Activated CD4-positive, alpha-beta memory T cell treated with anti-CD3 and anti-CD28 coated beads for 36 hours (primary cell): ENCODE measurements around the gene MAGI3. TPM values are rescaled to one million over a fixed set of nuclear protein-coding genes. Genes with fewer than 3 reads are reported as not detected.
A peak's percentile ranks its signal among the peaks of the same experiment; 100 is the strongest.

Source experiments
- CTCF ChIA-PET: fragments of 350-600 bp; sonication (Branson Sonifier 250); formaldehyde crosslinking; loops from one replicate; lab custom pipeline; 2021; ENCODE audit warnings: antibody characterized with exemption, inconsistent platforms; lab: Charles Lee
- POLR2A ChIA-PET: fragments of 350-600 bp; sonication (Branson Sonifier 250); formaldehyde crosslinking; loops from one replicate; lab custom pipeline; 2021; ENCODE audit warnings: antibody characterized with exemption; lab: Charles Lee
- DNase-seq: peaks from one replicate; pipeline ENCODE4 v3.0.0-alpha.2; 2020
- H3K27ac Mint-ChIP-seq: one replicate; pipeline ENCODE4 v1.8.0; 2021; ENCODE audit warnings: mixed read lengths
- H3K27me3 Mint-ChIP-seq: one replicate; pipeline ENCODE4 v1.8.0; 2021; ENCODE audit warnings: mixed read lengths
- H3K36me3 Mint-ChIP-seq: one replicate; pipeline ENCODE4 v1.8.0; 2021; ENCODE audit warnings: mixed read lengths
- H3K4me1 Mint-ChIP-seq: one replicate; pipeline ENCODE4 v1.8.0; 2021; ENCODE audit warnings: low read depth, mixed read lengths
- H3K4me3 Mint-ChIP-seq: one replicate; pipeline ENCODE4 v1.8.0; 2021; ENCODE audit warnings: mild to moderate bottlenecking, mixed read lengths
- H3K9me3 Mint-ChIP-seq: one replicate; pipeline ENCODE4 v1.8.0; 2021; ENCODE audit warnings: mixed read lengths
- intact Hi-C: fragments of 100-400 bp; cut with micrococcal nuclease; formaldehyde crosslinking; loops from one replicate; pipeline ENCODE4 v1.15.1; 2023
- total RNA-seq, 2 experiments: library from RNA; stranded (reverse); gene quantifications; one replicate each; pipeline ENCODE4 v1.2.3, GENCODE V29; 2021

MAGI3 gene
- total RNA-seq, 2 experiments from 2014 or later = 7.3 to 7.4 TPM

- DNase-seq = no peak
- Mint-ChIP-seq H3K4me3 (peak overlapping the region; percentile 92), H3K27ac (peak overlapping the region; percentile 77), H3K27me3 (no peaks in the 10 kb centered on the region), H3K4me1 (peaks cover 24% of the 10 kb centered on the region), H3K36me3 (no peaks in the 10 kb centered on the region), H3K9me3 (peaks cover 4% of the 10 kb centered on the region)
- intact Hi-C loops = no loop called here
- ChIA-PET CTCF (interaction anchor here (0.6 to 1.4 kb wide), 5 partner anchors 55 to 674 kb away, joined by 3 to 5 read pairs (median 3); no protein-coding TSS in a partner anchor), POLR2A (interaction anchor here (1.0 to 1.4 kb wide), 3 partner anchors 316 to 768 kb away, joined by 3 to 4 read pairs (median 3); partner anchors contain the start of genes LRIG2 and PHTF1)
Observed at GRCh38 chr1:113389359-113389952, 859 bp upstream of the MAGI3 start.

DNA sequence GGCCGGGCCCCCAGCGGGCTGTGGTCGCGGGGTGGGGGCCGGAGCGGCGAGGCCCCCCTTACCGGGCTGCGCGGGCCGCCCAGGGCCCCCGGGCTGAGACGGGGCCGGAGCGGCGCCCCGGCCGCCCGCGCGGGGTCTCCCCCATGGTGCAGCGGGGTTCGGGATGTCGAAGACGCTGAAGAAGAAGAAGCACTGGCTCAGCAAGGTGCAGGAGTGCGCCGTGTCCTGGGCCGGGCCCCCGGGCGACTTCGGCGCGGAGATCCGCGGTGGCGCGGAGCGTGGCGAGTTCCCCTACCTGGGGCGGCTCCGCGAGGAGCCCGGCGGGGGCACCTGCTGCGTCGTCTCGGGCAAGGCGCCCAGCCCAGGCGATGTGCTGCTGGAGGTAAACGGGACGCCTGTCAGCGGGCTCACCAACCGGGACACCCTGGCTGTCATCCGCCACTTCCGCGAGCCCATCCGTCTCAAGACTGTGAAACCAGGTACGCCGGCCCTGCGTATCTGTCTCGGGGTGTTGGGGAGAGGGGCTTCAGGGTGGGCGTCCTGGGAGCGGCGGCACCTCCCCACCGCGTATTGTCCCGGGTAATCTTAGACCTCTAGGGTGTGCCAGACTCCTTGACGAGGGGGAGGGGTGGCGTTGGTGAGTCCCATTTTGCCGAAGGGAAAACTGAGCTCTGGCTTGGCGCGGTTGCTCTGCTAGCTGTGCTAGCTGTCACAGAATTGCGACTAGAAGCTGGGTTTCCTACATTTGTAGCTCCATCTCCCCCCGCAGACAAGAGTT lies 745 bp downstream of the MAGI3 start:
- peaks cover 24% of the 10 kb centered on the region for H3K4me1 Mint-ChIP-seq
- ChIA-PET CTCF (interaction anchor here (0.8 to 1.4 kb wide), 6 partner anchors 23 to 318 kb away, joined by 3 to 6 read pairs (median 3); partner anchors contain the start of gene LRIG2), POLR2A (interaction anchor here (0.6 kb wide), 1 partner anchor 24 kb away, joined by 3 read pairs; no protein-coding TSS in a partner anchor)
- no peaks in the 10 kb centered on the region for H3K27me3 Mint-ChIP-seq
- peak; percentile 63 for DNase-seq
- intact Hi-C loops = loop anchor here (1.0 to 10.0 kb wide), 10 partner anchors 24 to 1364 kb away; partner anchors contain the start of genes CSDE1, LRIG2, PHTF1 and PPM1J
- no peaks in the 10 kb centered on the region for H3K36me3 Mint-ChIP-seq
- no peak overlapping the region for H3K27ac Mint-ChIP-seq
- H3K9me3 Mint-ChIP-seq = peaks cover 4% of the 10 kb centered on the region
- H3K4me3 Mint-ChIP-seq = peak overlapping the region; percentile 92

DNA sequence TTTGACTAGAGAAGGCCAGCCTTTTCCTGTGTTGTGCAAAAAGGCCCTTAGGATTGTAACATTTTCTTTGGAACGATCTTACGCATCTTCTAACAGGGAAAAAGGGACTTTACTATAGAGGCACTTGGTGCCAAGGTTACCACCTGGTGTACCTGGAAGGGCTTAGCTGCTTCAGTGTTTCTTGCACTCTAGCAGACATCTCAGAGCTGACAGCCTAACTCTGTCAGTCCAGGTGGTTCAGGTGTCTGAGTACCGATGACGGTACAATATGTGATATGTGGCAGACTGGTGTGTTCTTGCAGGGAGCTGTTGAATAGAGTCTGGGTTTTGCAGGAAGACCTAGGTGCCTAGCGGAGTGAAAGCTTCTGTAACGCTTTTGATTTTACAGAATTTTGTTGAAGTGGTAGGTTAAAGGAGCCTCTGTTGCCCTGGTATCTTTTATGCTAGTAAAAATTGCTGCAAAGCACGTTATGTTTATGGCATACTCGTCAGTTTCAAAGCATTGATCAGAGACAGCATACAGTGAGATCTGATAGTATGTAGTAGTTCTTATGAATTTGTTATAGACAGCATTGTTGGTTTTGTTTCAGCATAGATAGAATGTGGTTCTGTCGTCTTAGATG lies 1.4 kb downstream of the MAGI3 start:
- peak; percentile 15 for DNase-seq
- H3K9me3 Mint-ChIP-seq = peaks cover 4% of the 10 kb centered on the region
- no peaks in the 10 kb centered on the region for H3K36me3 Mint-ChIP-seq
- intact Hi-C loops = loop anchor here (2.0 to 10.0 kb wide), 8 partner anchors 23 to 1363 kb away; partner anchors contain the start of genes CSDE1, LRIG2, PHTF1 and TRIM33
- peaks cover 27% of the 10 kb centered on the region for H3K4me1 Mint-ChIP-seq
- H3K4me3 Mint-ChIP-seq = peak overlapping the region; percentile 85
- H3K27me3 Mint-ChIP-seq = no peaks in the 10 kb centered on the region
- no peak overlapping the region for H3K27ac Mint-ChIP-seq
- CTCF ChIA-PET = interaction anchor here (0.8 to 1.4 kb wide), 6 partner anchors 23 to 319 kb away, joined by 3 to 6 read pairs (median 3); partner anchors contain the start of gene LRIG2
- POLR2A ChIA-PET = interaction anchor here (0.6 kb wide), 1 partner anchor 23 kb away, joined by 3 read pairs; no protein-coding TSS in a partner anchor

DNA sequence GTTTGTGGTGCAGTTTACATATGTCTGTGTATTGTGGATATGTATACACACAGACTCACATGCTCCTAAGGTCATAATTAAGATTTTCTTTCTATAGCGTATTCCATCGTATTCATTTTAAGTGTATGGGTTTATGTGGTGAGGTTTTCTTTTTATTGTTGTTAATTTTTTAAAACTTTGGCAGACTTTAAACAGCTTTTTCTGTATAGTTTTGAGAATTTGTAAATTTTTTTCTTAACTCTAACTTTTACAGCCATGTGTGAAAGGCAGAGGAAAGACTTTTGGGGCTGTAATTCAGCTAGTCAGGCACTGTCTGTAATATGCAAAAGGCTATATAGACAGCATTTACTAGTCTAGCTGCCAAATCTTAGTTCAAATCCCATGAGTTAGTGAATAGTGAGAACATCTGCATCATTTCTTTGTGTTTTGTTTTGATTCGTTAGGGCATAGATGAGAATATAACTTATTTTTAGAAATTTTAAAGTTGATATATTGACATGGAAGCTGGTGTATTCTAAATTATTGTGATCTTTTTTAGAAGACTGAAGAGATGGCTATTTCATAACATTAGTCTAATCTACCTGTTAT lies 2.3 kb downstream of the MAGI3 start:
- POLR2A ChIA-PET = no interaction called here

GRCh38 chr1:113394043-113394862 lies 3.9 kb downstream of the MAGI3 start:
- H3K27me3 Mint-ChIP-seq = no peaks in the 10 kb centered on the region
- POLR2A ChIA-PET = no interaction called here
- no peak overlapping the region for H3K27ac Mint-ChIP-seq
- intact Hi-C loops = loop anchor here (5.0 to 10.0 kb wide), 6 partner anchors 252 to 1361 kb away; partner anchors contain the start of genes CSDE1, LRIG2 and PHTF1
- DNase-seq = no peak
- CTCF ChIA-PET = interaction anchor here (1.4 kb wide), 1 partner anchor 321 kb away, joined by 5 read pairs; the partner anchor contains the start of gene LRIG2
- H3K4me1 Mint-ChIP-seq = peaks cover 19% of the 10 kb centered on the region
- no peaks in the 10 kb centered on the region for H3K36me3 Mint-ChIP-seq
- no peak overlapping the region for H3K4me3 Mint-ChIP-seq
- no peaks in the 10 kb centered on the region for H3K9me3 Mint-ChIP-seq

More for the DNA sequence above, 2.3 kb downstream of the MAGI3 start:
- peaks cover 4% of the 10 kb centered on the region for H3K9me3 Mint-ChIP-seq
- intact Hi-C loops = loop anchor here (5.0 to 10.0 kb wide), 6 partner anchors 250 to 1362 kb away; partner anchors contain the start of genes CSDE1, LRIG2 and PHTF1
- CTCF ChIA-PET = interaction anchor here (0.6 to 1.4 kb wide), 4 partner anchors 22 to 369 kb away, joined by 3 to 5 read pairs (median 4); partner anchors contain the start of gene LRIG2
- H3K4me3 Mint-ChIP-seq = no peak overlapping the region
- no peak for DNase-seq
- H3K27me3 Mint-ChIP-seq = no peaks in the 10 kb centered on the region
- H3K4me1 Mint-ChIP-seq = peaks cover 28% of the 10 kb centered on the region
- H3K27ac Mint-ChIP-seq = no peak overlapping the region
- no peaks in the 10 kb centered on the region for H3K36me3 Mint-ChIP-seq

- no peak overlapping the region for H3K27ac Mint-ChIP-seq
- no peaks in the 10 kb centered on the region for H3K27me3 Mint-ChIP-seq
- no peaks in the 10 kb centered on the region for H3K36me3 Mint-ChIP-seq
- ChIA-PET POLR2A (no interaction called here), CTCF (no interaction called here)
- H3K9me3 Mint-ChIP-seq = no peaks in the 10 kb centered on the region
- peaks cover 14% of the 10 kb centered on the region for H3K4me1 Mint-ChIP-seq
- intact Hi-C loops = loop anchor here (5.0 to 10.0 kb wide), 6 partner anchors 253 to 1360 kb away; partner anchors contain the start of genes CSDE1, LRIG2 and PHTF1
- no peak for DNase-seq
- H3K4me3 Mint-ChIP-seq = no peak overlapping the region
Observed at GRCh38 chr1:113394863-113395259, 4.5 kb downstream of the MAGI3 start.

- CTCF ChIA-PET = no interaction called here
- no peak for DNase-seq
- no peaks in the 10 kb centered on the region for H3K27me3 Mint-ChIP-seq
- H3K9me3 Mint-ChIP-seq = no peaks in the 10 kb centered on the region
- no peak overlapping the region for H3K4me3 Mint-ChIP-seq
- H3K36me3 Mint-ChIP-seq = no peaks in the 10 kb centered on the region
- intact Hi-C loops = loop anchor here (10.0 kb wide), 4 partner anchors 279 to 1359 kb away; partner anchors contain the start of genes CSDE1 and PHTF1
- POLR2A ChIA-PET = no interaction called here
- H3K4me1 Mint-ChIP-seq = peaks cover 14% of the 10 kb centered on the region
- H3K27ac Mint-ChIP-seq = no peak overlapping the region
Observed at GRCh38 chr1:113396102-113396501, 5.8 kb downstream of the MAGI3 start.

DNA sequence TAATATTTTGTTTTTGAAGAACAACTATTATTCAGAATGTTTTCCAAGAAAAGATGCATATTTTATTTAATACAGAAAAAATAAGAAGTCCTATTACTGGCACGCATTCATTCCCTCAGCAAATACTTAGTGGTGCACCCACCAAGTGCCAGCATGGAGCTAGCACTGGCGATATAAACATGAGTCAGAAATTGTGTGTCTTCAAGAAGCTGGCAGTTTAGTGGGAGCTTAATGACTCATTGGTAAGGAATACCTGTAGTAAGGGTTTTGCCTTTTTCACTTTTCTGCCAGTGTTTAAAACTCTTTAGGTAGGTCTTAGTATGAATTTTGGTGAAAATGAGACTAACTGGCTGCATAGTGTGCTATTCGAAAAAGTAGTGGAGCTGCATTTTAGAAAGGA lies 6.3 kb downstream of the MAGI3 start:
- ChIA-PET POLR2A (no interaction called here), CTCF (no interaction called here)
- Mint-ChIP-seq H3K36me3 (no peaks in the 10 kb centered on the region), H3K4me3 (no peak overlapping the region), H3K27ac (no peak overlapping the region), H3K4me1 (peaks cover 13% of the 10 kb centered on the region), H3K27me3 (no peaks in the 10 kb centered on the region), H3K9me3 (no peaks in the 10 kb centered on the region)
- no peak for DNase-seq
- intact Hi-C loops = loop anchor here (10.0 kb wide), 4 partner anchors 278 to 1358 kb away; partner anchors contain the start of genes CSDE1 and PHTF1

GRCh38 chr1:113399062-113399583 lies 8.8 kb downstream of the MAGI3 start:
- intact Hi-C loops = loop anchor here (10.0 kb wide), 4 partner anchors 276 to 1356 kb away; partner anchors contain the start of genes CSDE1 and PHTF1
- H3K9me3 Mint-ChIP-seq = no peaks in the 10 kb centered on the region
- no peak overlapping the region for H3K4me3 Mint-ChIP-seq
- H3K4me1 Mint-ChIP-seq = peaks cover 3% of the 10 kb centered on the region
- no peak for DNase-seq
- CTCF ChIA-PET = no interaction called here
- POLR2A ChIA-PET = no interaction called here
- H3K36me3 Mint-ChIP-seq = no peaks in the 10 kb centered on the region
- H3K27ac Mint-ChIP-seq = no peak overlapping the region
- no peaks in the 10 kb centered on the region for H3K27me3 Mint-ChIP-seq

- intact Hi-C loops = no loop called here
- CTCF ChIA-PET = no interaction called here
Observed at GRCh38 chr1:113401067-113401466, 10.8 kb downstream of the MAGI3 start.

More at GRCh38 chr1:113401067-113401466, 10.8 kb downstream of the MAGI3 start:
- H3K27ac Mint-ChIP-seq = no peak overlapping the region
- no peaks in the 10 kb centered on the region for H3K27me3 Mint-ChIP-seq
- no peaks in the 10 kb centered on the region for H3K9me3 Mint-ChIP-seq
- no peak for DNase-seq
- peaks cover 3% of the 10 kb centered on the region for H3K4me1 Mint-ChIP-seq
- H3K36me3 Mint-ChIP-seq = no peaks in the 10 kb centered on the region
- no peak overlapping the region for H3K4me3 Mint-ChIP-seq
- POLR2A ChIA-PET = no interaction called here
